Measurements from ENCODE around the gene ZNF780B. TPM values are rescaled to one million over a fixed set of nuclear protein-coding genes. Genes with fewer than 3 reads are reported as not detected.

The ZNF780B gene
- total and polyA plus RNA-seq, 2 donors (not counting 3 experiments of a cell fraction or from before 2014, with no cell fraction given) = 2.6 to 13.5 TPM

- no peaks in the 10 kb centered on the region for H3K4me1 ChIP-seq (ENCODE audit: control insufficient read depth, extremely low read depth, insufficient read depth, low read length)
- H3K27ac ChIP-seq (ENCODE audit: insufficient read depth, low read depth, low read length) = no peak overlapping the region
- peaks cover 4% of the 10 kb centered on the region for H3K9me3 ChIP-seq (replicated peaks; ENCODE audit: control insufficient read depth, insufficient read depth, low read length)
- H3K36me3 ChIP-seq (ENCODE audit: control insufficient read depth in 2 of 2, extremely low read depth in 1 of 2, insufficient read depth in 2 of 2, low read length in 2 of 2) = no peaks in the 10 kb centered on the region
- no peak overlapping the region for H3K4me2 ChIP-seq (ENCODE audit: insufficient read depth, low read length)
- H3K9ac ChIP-seq (replicated peaks; ENCODE audit: extremely low read depth, insufficient read depth, low read length) = no peak overlapping the region
- no peaks in the 10 kb centered on the region for H4K20me1 ChIP-seq (replicated peaks; ENCODE audit: control insufficient read depth, extremely low read depth, insufficient read depth, low read length)
- H2AFZ ChIP-seq (ENCODE audit: low read depth, low read length) = no peak overlapping the region
- intact Hi-C loops (cut with micrococcal nuclease) = no loop called here
- ChIA-PET CTCF (no interaction called here), POLR2A (no interaction called here)
- H3K4me3 ChIP-seq (replicated peaks in 1 of 3; ENCODE audit: insufficient read depth in 1 of 3, low read depth in 1 of 3, low read length in 3 of 3) = no peak overlapping the region
- TF ChIP-seq JUN (IDR thresholded peaks at IDR 0.05; ENCODE audit: borderline replicate concordance, insufficient read depth, insufficient read length, low read depth) (no peak), GATA2 (IDR thresholded peaks at IDR 0.05; ENCODE audit: insufficient read depth, insufficient read length, low read depth, low read length) (no peak), CTCF (IDR thresholded peaks at IDR 0.05; ENCODE audit: extremely low read depth in 1 of 2, insufficient read depth in 1 of 2, low read depth in 1 of 2, low read length in 2 of 2) (no peak), MYC (IDR thresholded peaks at IDR 0.05; ENCODE audit: low read depth, low read length) (no peak), FOS (IDR thresholded peaks at IDR 0.05; ENCODE audit: borderline replicate concordance, insufficient read depth, low read length) (no peak)
- H3K27me3 ChIP-seq (ENCODE audit: control insufficient read depth in 2 of 2, insufficient read depth in 2 of 2, low read length in 2 of 2) = no peaks in the 10 kb centered on the region
- no TSS peak for BruUV-seq (replicated peaks)
- dilution Hi-C loops (cut with MboI; ENCODE audit: extremely low pct_ligation_motif_present, low sequenced_read_pairs) = no loop called here
- FAIRE-seq (no peak), DNase-seq (ENCODE audit: low read depth, low spot score) (no peak)
- H3K9me1 ChIP-seq (replicated peaks; ENCODE audit: control insufficient read depth, extremely low read depth, insufficient read depth, low read length) = no peaks in the 10 kb centered on the region
- H3K79me2 ChIP-seq (ENCODE audit: control insufficient read depth, insufficient read depth, low read length) = peaks cover 9% of the 10 kb centered on the region
These were observed 68.4 kb downstream of the ZNF780B start for GRCh38 chr19:39987596-39987995.

- CTCF ChIA-PET = no interaction called here
- Histone ChIP-seq H4K20me1 (replicated peaks; ENCODE audit: control insufficient read depth, extremely low read depth, insufficient read depth, low read length) (no peaks in the 10 kb centered on the region), H3K4me1 (ENCODE audit: control insufficient read depth, extremely low read depth, insufficient read depth, low read length) (no peaks in the 10 kb centered on the region), H3K4me2 (ENCODE audit: insufficient read depth, low read length) (no peak overlapping the region), H3K36me3 (ENCODE audit: control insufficient read depth in 2 of 2, extremely low read depth in 1 of 2, insufficient read depth in 2 of 2, low read length in 2 of 2) (no peaks in the 10 kb centered on the region), H3K9me1 (replicated peaks; ENCODE audit: control insufficient read depth, extremely low read depth, insufficient read depth, low read length) (no peaks in the 10 kb centered on the region), H2AFZ (ENCODE audit: low read depth, low read length) (no peak overlapping the region), H3K9ac (replicated peaks; ENCODE audit: extremely low read depth, insufficient read depth, low read length) (no peak overlapping the region), H3K4me3 (replicated peaks in 1 of 3; ENCODE audit: insufficient read depth in 1 of 3, low read depth in 1 of 3, low read length in 3 of 3) (no peak overlapping the region), H3K79me2 (ENCODE audit: control insufficient read depth, insufficient read depth, low read length) (peaks cover 9% of the 10 kb centered on the region), H3K27ac (ENCODE audit: insufficient read depth, low read depth, low read length) (no peak overlapping the region), H3K27me3 (ENCODE audit: control insufficient read depth in 2 of 2, insufficient read depth in 2 of 2, low read length in 2 of 2) (no peaks in the 10 kb centered on the region), H3K9me3 (replicated peaks; ENCODE audit: control insufficient read depth, insufficient read depth, low read length) (peaks cover 4% of the 10 kb centered on the region)
- POLR2A ChIA-PET = no interaction called here
- TF ChIP-seq POLR2A (IDR thresholded peaks at IDR 0.05; ENCODE audit: low read depth, low read length) (no peak), MYC (IDR thresholded peaks at IDR 0.05; ENCODE audit: low read depth, low read length) (no peak), POLR2AphosphoS5 (IDR thresholded peaks at IDR 0.05; ENCODE audit: insufficient read depth, low read depth, low read length) (no peak), EZH2 (IDR thresholded peaks at IDR 0.05; ENCODE audit: borderline replicate concordance, low read depth, low read length, severe bottlenecking) (no peak), GATA2 (IDR thresholded peaks at IDR 0.05; ENCODE audit: insufficient read depth, insufficient read length, low read depth, low read length) (no peak), FOS (IDR thresholded peaks at IDR 0.05; ENCODE audit: borderline replicate concordance, insufficient read depth, low read length) (no peak), MAX (IDR thresholded peaks at IDR 0.05; ENCODE audit: insufficient read depth, insufficient read length) (no peak), CTCF (IDR thresholded peaks at IDR 0.05; ENCODE audit: extremely low read depth in 1 of 2, insufficient read depth in 1 of 2, low read depth in 1 of 2, low read length in 2 of 2) (no peak), JUN (IDR thresholded peaks at IDR 0.05; ENCODE audit: borderline replicate concordance, insufficient read depth, insufficient read length, low read depth) (no peak)
- BruUV-seq (replicated peaks) = no TSS peak
- DNase-seq (ENCODE audit: low read depth, low spot score) = no peak
- no peak for FAIRE-seq
- dilution Hi-C loops (cut with MboI; ENCODE audit: extremely low pct_ligation_motif_present, low sequenced_read_pairs) (no loop called here), intact Hi-C loops (cut with micrococcal nuclease) (no loop called here)
These were observed 68.9 kb downstream of the ZNF780B start for GRCh38 chr19:39987167-39987566.
